Skeletal muscle cell (primary cell): ENCODE data around the gene CHST8.

ENCODE experiments used
- DNase-seq: peaks from one replicate; pipeline ENCODE4 v3.0.0-alpha.2; 2010; ENCODE audit warnings: low read depth
- H3K4me3 ChIP-seq: 2 replicates; pipeline ENCODE4 v1.5.1; 2011; ENCODE audit warnings: low read depth, mild to moderate bottlenecking, control low read depth, low read length, moderate library complexity

Gene CHST8

GRCh38 chr19:33772102-33772857 is 150.5 kb downstream of the CHST8 start:
- DNase-seq, result no peak
- H3K4me3 ChIP-seq, result no peak overlapping the region

DNA sequence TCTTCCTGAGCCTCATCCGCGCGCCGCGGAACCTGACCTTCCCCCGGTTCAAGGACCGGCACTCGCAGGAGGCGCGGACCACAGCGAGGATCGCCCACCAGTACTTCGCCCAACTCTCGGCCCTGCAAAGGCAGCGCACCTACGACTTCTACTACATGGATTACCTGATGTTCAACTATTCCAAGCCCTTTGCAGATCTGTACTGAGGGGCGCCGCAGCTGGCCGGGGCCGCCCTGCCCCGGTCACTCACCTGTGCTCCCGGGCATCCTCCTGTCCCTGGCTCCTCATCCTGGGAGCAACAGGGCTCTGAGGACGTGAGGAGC is 151.1 kb downstream of the CHST8 start:
- no peak overlapping the region for H3K4me3 ChIP-seq
- no peak for DNase-seq

DNA sequence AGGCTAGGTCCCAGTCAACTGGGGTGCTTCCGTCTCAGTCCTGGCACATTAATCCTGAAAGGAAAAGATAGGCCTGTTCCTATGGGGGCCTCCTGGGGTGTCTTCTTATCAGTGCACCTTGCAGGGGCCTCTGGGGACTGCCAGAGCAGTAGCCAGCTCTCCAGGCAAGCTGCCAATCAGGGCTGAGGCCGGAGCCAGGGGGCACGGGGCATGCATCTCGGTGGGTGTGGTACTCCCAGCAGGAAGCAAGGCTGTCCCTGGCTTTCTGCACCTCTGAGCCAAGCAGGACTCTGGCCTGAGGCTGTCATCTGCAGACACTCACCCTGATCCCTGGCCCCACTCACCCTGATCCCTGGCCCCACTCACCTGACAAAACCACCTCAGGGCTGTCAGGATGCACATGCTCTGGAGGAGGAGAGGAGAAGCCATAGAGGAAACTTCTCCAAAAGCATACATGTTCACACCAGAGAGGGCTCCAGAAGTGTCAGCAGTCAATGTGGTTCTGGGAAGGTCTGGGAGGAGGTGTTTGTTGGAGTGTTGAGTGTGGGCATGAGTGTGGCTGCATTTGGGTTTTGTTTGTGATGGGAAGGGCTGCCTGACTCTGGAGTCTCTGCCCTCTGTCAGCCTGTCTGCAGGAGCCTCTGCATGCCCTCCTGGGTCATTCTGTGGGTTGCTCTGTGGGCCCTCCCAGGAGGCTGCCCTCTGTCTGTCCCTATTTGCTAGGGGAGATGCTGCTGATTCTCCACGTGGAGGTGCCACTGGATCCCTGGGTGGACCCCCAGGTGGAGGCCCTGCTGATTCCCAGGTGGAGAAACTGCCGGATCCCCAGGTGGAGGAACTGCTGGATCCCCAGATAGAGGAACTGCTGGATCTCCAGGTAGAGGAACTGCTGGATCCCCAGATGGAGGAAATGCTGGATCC is 152.2 kb downstream of the CHST8 start:
- H3K4me3 ChIP-seq, result no peak overlapping the region
- no peak for DNase-seq

DNA sequence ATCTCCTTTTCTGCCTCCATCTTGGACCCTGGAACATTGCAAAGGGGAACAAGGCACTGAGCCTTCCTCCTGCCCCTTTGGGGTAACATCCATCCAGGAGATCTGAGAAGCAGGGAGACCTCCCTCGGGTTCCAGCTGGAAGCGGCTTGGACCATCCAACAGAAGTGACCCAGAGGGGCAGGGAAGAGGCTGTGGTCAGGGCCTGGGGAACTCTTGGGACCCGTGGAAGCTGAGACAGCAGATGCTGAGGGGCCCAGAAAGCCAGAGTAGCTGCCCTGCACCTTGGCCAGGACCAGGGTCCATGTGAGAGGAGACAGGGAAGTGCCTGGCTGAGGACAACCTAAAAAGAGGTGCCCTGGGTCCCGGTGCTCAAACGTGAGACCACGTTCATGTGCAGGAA is 153.0 kb downstream of the CHST8 start:
- H3K4me3 ChIP-seq, result no peak overlapping the region
- no peak for DNase-seq

- DNase-seq, result no peak
- no peak overlapping the region for H3K4me3 ChIP-seq
Measured at GRCh38 chr19:33775731-33776487, 154.2 kb downstream of the CHST8 start.

DNA sequence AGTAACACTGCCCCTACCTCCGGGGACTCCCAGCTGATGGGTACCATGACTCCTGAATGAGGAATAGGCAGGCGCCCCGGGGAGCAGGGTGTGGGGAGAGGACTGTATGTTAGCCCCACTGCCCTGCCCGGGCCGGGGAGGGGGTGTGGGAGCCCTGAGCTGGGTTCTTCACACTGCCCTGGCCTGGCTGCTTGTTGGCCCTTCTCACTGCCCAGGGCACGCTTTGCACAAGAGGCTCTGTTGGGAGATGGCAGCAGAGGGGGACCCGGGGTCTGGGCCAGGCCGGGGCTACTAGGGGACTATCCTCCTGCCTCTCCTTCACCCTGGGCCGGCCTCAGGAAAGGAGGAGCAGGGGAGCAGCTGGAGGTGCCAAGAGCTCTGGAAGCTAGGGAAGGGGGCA is 155.6 kb downstream of the CHST8 start:
- H3K4me3 ChIP-seq, result no peak overlapping the region
- DNase-seq, result no peak

DNA sequence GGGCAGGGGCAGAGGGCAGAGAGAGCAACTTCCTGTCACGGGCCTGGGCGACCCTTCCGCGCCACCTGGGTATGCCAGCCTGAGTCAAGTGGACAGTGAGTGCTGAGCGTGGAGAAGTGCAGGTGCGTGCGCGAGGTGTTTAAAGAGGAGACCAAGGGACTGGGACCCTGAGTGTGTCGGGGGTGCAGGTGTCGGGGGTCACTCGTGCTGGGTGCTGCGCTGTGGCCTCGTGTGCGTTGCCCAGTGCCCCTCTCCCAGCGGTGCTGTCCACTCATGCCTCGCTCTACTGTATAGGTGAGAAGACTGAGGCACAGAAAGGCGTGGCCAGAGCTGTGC is 156.0 kb downstream of the CHST8 start:
- no peak overlapping the region for H3K4me3 ChIP-seq
- no peak for DNase-seq

DNA sequence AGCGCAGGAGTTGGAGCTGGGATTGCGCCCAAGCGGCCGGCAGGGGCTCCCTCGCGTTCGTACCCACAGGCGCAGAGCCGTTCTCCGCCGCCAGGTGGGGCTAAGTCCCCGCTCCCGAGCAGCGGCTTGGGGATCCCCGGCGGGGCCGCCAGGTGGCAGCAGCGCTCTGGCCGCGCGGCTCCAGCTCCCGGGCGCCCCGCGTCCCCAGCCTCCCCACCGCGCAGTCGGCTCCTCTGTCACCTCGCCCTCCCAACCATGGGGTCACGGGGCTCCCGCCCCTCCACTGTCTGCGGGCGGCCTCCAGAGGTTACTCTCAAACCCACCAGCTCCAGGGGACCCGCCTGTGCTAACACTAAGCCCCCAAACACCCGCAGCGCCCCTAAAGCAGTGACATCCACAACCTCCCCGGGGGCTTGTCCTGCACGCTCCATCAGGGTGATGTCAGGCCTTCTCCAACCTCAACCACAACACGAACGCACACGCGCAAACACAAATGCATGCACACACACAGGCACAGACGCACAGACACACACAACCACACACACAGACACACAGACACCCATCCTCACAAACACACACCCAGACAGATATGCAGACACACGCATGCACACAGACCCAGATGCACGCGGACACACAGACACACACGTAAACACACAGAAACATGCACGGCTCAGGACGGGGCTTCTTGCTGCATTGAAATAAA is 156.5 kb downstream of the CHST8 start:
- H3K4me3 ChIP-seq, result no peak overlapping the region
- DNase-seq, result no peak

DNA sequence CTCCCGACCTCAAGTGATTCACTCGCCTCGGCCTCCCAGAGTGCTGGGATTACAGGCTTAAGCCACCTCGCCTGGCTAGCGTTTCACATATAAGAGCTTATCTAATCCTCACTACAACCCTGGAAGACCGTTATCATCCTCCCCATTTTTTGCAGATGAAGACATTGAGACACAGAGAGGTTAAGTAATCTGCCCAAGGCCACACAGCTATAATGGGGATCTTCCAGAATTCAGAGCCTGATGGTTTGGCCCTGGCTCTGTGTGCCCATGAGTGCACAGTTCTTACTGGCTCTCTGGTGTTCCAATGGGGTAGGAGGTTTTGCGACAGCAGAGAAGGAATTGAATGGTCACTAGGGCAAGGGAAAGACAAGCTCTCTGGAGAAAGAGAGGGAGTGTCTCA is 158.1 kb downstream of the CHST8 start:
- no peak overlapping the region for H3K4me3 ChIP-seq
- no peak for DNase-seq

- no peak for DNase-seq
Measured at GRCh38 chr19:33780251-33780650, 158.5 kb downstream of the CHST8 start.

DNA sequence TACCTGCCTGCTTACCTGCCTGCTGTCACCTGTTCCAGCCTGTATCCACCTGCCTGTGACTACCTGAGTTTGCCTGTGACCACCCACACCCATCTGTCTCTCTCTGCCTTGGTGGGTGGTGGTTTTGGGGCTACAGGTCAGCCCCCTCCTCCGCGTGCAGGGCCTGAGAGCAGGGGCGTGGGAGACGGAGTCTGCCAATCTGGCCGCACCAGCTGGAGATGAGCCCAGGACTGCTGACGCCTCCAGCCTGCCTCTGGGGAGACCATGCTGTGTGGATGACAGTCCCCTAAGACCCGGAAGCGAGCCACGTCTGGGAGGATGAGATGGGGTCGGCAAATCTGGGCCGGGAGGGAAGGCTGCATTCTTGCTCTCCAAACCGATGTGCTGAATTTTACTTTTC is 159.0 kb downstream of the CHST8 start:
- no peak overlapping the region for H3K4me3 ChIP-seq
- no peak for DNase-seq

More at GRCh38 chr19:33780251-33780650, 158.5 kb downstream of the CHST8 start:
- H3K4me3 ChIP-seq, result no peak overlapping the region

- H3K4me3 ChIP-seq, result no peak overlapping the region
- DNase-seq, result no peak
Measured at GRCh38 chr19:33781415-33781935, 159.7 kb downstream of the CHST8 start.

DNA sequence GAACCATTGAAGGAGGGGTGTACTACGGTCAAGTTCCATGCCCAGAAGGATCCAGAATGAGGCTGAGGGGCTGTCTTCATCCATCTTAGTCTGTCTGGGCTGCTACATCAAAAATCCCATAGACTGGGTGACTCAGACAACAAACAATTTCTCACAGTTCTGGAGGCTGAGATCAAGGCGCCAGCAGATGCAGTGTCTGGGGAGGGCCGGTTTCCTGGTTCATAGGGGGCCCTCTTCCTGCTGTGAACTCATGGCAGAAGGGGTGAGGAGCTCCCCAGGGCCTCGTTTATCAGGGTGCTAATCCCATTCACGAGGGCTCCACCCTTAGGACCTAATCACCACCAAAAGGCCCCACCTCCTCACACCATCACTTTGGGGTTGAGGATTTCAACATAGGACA is 160.2 kb downstream of the CHST8 start:
- DNase-seq, result no peak

GRCh38 chr19:33784432-33784831 is 162.7 kb downstream of the CHST8 start:
- no peak overlapping the region for H3K4me3 ChIP-seq
- no peak for DNase-seq

More for the DNA sequence above, 160.2 kb downstream of the CHST8 start:
- no peak overlapping the region for H3K4me3 ChIP-seq

DNA sequence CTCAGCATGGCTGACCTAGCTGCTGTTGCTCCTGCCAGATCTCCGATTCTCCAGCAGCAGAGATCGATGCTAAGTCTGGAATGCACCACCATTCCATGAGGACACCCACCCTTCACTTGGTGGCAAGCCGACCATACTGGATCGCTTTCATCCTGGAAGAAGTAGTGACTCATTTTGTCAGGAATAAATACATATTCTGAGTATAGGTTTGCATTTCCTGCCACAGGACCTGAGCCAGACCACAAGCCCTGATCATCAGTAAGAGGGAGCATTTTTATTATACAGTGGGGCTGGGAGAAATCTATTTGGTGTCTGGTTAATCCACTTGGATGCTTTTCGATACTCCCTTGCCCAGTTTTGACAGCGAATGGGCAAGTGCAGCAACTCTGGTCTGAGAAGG is 164.0 kb downstream of the CHST8 start:
- no peak for DNase-seq

GRCh38 chr19:33788676-33789075 is 166.9 kb downstream of the CHST8 start:
- DNase-seq, result no peak

More for the DNA sequence above, 164.0 kb downstream of the CHST8 start:
- H3K4me3 ChIP-seq, result no peak overlapping the region

GRCh38 chr19:33789344-33789743 is 167.6 kb downstream of the CHST8 start:
- no peak for DNase-seq
- no peak overlapping the region for H3K4me3 ChIP-seq

More at GRCh38 chr19:33788676-33789075, 166.9 kb downstream of the CHST8 start:
- no peak overlapping the region for H3K4me3 ChIP-seq

- DNase-seq, result no peak
- peak overlapping the region; percentile 78 for H3K4me3 ChIP-seq
Measured at GRCh38 chr19:33794683-33795369, 173.1 kb downstream of the CHST8 start.
